Omental fat pad (tissue), 4 donors: ENCODE results near the gene CATSPER4. TPM values are rescaled to one million over a fixed set of nuclear protein-coding genes. Genes with fewer than 3 reads are reported as not detected.
A peak's percentile ranks its signal among the peaks of the same experiment; 100 is the strongest.

ENCODE experiments used
- ATAC-seq: fragments of 150-250 bp; one replicate; pipeline ENCODE4 v1.9.1; 2016; ENCODE audit warnings: mild to moderate bottlenecking, moderate library complexity; ENCODE audit not compliant: low FRiP score
- DNase-seq: peaks from one replicate; pipeline ENCODE4 v3.0.0-alpha.2; 2019; ENCODE audit warnings: low spot score
- total RNA-seq, 4 donors: library from RNA; depleted of rRNA; stranded (reverse); fragments of >200 nt; gene quantifications; one replicate each; pipeline ENCODE4 v1.1.0, GENCODE V29; 2016
- TF ChIP-seq, protein P1 (sequence below), 3 donors: fragments of 450-650 bp; IDR thresholded peaks; one replicate each; pipeline ENCODE4 v1.5.1; 2016 to 2017; ENCODE audit warnings: antibody characterized with exemption in 3 of 3, mild to moderate bottlenecking in 3 of 3, moderate library complexity in 2 of 3

Gene CATSPER4
- total RNA-seq, 4 donors from 2014 or later = not detected

DNA sequence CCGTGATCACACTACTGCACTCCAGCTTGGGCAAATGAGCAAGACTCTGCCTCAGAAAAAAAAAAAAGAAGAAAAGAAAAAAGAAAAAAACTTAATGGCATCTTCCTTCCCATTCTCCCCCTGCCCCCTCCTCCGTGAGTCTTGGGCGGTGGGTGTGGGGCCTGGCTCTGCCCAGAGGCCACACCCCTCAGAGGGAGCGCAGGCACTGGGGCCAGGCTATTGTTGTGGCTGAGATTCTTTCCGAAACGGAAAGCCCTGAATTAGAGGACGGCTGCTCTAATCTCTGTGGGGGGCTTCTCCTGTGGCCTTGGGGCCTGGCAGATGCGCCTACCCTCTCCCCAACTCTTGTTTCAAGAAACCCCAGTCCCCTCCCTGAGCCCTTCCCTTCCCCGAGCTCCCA, 35.7 kb upstream of the CATSPER4 start:
- ATAC-seq (no peak), DNase-seq (no peak)
- TF ChIP-seq, protein P1, sequence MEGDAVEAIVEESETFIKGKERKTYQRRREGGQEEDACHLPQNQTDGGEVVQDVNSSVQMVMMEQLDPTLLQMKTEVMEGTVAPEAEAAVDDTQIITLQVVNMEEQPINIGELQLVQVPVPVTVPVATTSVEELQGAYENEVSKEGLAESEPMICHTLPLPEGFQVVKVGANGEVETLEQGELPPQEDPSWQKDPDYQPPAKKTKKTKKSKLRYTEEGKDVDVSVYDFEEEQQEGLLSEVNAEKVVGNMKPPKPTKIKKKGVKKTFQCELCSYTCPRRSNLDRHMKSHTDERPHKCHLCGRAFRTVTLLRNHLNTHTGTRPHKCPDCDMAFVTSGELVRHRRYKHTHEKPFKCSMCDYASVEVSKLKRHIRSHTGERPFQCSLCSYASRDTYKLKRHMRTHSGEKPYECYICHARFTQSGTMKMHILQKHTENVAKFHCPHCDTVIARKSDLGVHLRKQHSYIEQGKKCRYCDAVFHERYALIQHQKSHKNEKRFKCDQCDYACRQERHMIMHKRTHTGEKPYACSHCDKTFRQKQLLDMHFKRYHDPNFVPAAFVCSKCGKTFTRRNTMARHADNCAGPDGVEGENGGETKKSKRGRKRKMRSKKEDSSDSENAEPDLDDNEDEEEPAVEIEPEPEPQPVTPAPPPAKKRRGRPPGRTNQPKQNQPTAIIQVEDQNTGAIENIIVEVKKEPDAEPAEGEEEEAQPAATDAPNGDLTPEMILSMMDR (IDR thresholded peaks at IDR 0.05) = no peak

DNA sequence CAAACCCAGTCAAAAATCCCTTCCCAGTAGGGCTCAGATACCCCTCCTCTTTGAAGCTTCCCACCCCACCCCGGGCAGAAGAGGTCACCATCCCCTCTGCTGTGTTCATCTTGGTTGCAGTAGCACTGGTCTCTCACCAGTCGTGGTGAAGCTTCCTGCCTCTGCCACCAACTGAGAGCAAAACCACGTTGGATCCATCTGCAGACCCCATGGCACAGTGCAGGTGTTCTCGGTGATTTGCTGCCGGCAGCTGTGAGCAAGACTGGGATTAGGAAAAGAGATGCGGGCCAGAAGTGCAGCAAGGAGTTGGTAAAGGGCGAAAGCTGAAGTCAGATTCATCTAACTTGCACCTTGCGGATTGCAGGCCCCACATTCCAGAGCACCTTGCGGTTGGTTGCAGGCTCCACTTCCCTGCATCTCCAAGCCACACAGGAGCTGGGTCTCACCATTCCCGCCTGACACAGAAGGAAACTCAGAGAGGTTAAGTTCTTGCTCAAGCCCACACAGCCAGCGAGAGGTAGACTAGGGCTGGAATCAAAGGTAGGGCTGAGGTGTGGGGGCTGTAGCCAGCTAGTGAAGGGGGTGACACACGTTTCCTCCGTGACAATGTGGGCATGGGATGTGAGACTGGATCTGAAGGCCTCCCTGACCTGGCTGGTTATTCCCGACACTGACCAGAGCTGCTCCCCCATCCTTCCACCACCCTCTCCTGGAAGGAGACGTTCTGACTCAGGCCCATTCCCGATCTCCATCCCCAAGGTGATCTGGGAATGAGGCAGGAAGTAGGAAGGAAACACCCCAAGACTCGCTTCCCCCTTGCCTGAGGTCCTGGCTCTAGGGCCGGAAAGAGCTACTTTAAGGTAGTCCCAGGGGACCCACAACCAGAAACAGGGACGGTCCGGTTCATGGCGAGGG, 34.8 kb upstream of the CATSPER4 start:
- ATAC-seq (peak; percentile 45), DNase-seq (no peak)
- TF ChIP-seq, protein P1 (IDR thresholded peaks at IDR 0.05) = no peak

DNA sequence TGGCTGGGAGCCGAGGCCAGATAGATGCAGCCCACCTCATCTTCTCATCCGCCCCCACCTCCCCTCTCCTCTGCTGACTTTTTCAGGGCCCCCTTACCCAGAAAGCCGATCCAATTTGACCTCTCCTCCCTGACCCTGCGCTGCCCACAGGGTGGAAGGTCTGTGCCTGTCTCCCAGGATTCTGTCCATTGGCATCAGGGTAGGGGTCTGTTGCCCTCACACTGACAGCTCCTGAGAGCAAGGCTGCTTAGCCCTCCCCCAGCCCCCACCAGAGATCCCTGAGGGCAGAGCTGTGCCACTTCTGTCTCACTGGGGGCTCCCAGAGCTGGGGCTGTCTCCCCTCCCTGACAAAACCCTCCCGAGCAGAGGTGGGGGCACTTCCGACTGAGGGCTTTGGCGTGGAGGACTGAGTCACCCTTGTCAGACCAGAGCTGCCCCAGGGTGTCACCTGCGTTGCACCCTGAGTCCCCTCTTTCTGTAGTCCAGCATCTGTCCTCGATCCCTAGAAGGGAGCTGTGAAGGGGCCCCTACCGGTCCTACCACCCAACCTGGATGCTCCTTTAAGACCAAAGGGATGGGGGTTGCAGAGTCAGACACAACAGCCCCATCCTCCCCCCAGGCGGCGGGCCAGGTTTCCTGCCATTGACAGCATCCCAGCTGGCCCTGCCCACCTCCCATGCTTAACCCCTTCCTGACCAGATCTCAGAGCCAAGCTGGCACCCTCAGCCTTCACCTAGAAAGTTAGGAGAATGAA, 33.9 kb upstream of the CATSPER4 start:
- DNase-seq (no peak), ATAC-seq (no peak)
- TF ChIP-seq, protein P1 (IDR thresholded peaks at IDR 0.05) = no peak

DNA sequence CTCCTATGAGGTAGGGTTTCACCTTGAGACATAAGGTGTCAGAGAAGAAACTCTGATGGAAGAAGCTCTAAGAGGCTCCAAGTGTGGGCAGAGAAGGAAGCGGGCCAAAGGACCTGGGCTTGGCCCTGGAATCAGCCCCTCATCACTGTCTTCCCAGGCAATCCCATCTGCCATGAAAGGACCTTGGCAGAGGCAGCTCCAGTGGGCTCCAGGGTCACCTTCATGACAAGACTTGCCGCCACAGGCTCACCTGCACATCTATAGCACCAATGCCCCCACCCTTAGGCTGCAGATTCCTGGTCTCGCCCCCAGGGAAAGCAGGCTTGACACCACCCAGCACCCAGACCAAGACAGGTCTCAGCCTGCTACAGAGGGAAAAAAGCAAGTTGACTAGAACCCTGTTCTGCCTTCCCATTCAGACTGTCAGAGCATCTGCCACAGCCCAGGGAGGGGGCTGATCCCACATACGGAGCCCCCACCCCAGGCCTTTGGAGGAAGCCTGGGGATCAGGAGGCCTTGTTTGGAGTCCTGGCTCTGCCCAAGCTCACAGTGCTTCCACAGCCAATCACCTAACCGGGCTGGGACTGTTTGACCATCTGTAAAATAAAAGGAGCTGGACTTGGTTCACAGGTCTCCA, 32.0 kb upstream of the CATSPER4 start:
- ATAC-seq = no peak
- TF ChIP-seq, protein P1 (IDR thresholded peaks at IDR 0.05) = no peak
- no peak for DNase-seq

DNA sequence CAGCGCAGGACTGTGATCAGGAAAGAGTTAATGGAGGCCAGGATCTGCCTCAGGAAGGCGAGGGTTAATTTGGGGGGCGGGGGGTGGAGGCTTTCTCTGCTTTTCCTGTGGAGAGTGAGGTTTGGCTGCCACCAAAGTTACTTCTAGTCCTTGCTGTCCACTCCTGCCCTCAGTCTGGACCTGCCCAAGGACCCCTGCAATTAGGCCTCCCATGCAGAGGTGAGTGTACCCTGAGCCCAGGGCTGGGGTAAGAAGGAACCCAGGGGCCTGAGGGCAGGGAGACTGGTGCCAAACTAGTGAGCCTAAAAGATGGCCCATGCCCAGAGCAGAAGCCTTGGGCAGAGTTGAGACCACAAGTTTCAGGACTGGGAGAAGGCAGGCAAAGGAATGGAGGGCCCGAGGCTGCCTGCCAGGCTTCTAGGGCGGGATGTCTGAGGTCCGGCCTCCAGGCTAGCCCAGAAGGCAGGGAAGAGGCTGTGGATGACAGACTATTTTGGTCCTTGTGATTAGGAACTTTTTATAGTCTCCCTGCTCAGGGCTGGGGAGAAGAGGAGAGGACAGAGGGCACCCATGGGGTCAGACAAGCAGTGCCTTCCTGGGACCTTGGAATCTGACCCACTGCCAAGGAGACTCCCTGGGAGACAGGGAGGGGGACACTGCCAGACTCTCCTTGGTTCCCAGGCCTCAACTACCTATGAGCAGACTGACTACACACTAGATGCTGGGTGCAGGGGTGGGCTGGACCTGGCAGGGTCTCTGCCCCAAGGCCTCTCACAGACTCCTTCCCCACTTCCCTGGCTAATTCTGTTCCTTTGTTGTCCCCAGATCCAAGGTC, 31.3 kb upstream of the CATSPER4 start, which contains the start of gene FAM110D:
FAM110D (plus strand) TSS at position 172 of the 835 bp plus-strand sequence. CDS start 2,213 bp downstream, outside the sequence.
- DNase-seq (no peak), ATAC-seq (no peak)
- TF ChIP-seq, protein P1 (IDR thresholded peaks at IDR 0.05) = no peak

DNA sequence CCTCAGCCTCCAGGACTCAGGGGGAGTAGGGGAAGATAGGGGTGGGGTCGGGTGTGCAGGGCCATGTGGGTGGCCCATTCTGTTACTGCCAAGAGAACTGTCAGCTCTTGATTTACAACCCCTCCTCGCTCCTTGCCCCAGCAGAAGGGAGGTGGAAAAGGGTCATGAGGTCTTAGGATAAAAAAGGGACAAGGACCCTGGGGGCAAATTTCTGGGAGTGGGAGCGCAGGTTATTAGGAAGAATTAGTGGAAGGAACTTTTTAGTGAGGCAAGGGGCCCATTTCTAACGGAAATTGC, 30.7 kb upstream of the CATSPER4 start:
- ATAC-seq = no peak
- DNase-seq = no peak
- TF ChIP-seq, protein P1 (IDR thresholded peaks at IDR 0.05) = no peak
